Neural cell (in vitro differentiated cells): Measurements from ENCODE around the gene RAD51B.

Experiments
- EP300 ChIP-seq: fragments of 450-650 bp; conservative IDR thresholded peaks from 2 replicates; pipeline ENCODE4 v1.6.1; 2014; ENCODE audit warnings: antibody characterized with exemption, mild to moderate bottlenecking, moderate library complexity; ENCODE audit not compliant: poor library complexity, severe bottlenecking
- EZH2 ChIP-seq: fragments of 200-600, 300-800 bp; shearing (Covaris generic), sonication (generic); IDR thresholded peaks from 2 replicates; pipeline ENCODE4 v1.6.1; 2014; ENCODE audit warnings: antibody characterized with exemption, low read length, borderline replicate concordance, mild to moderate bottlenecking; ENCODE audit not compliant: insufficient read depth, poor library complexity, severe bottlenecking
- RAD21 ChIP-seq: fragments of 450-650 bp; conservative IDR thresholded peaks from 2 replicates; pipeline ENCODE4 v1.6.1; 2014; ENCODE audit warnings: antibody characterized with exemption, mild to moderate bottlenecking, moderate library complexity
- SMC3 ChIP-seq: fragments of 450-650 bp; conservative IDR thresholded peaks from 2 replicates; pipeline ENCODE4 v1.6.1; 2014; ENCODE audit warnings: antibody characterized with exemption, mild to moderate bottlenecking, moderate library complexity; ENCODE audit not compliant: poor library complexity
- TAF1 ChIP-seq: IDR thresholded peaks from 2 replicates; pipeline ENCODE4 v1.6.1; 2012; ENCODE audit warnings: low read depth
- TF ChIP-seq, protein P1 (sequence below): fragments of 450-650 bp; IDR thresholded peaks from 2 replicates; pipeline ENCODE4 v1.5.1; 2014; ENCODE audit warnings: antibody characterized with exemption, mild to moderate bottlenecking, moderate library complexity; ENCODE audit not compliant: poor library complexity, severe bottlenecking
- TF ChIP-seq, protein P2 (sequence below): IDR thresholded peaks from 2 replicates; pipeline ENCODE4 v1.6.1; 2012; ENCODE audit warnings: borderline replicate concordance

DNA sequence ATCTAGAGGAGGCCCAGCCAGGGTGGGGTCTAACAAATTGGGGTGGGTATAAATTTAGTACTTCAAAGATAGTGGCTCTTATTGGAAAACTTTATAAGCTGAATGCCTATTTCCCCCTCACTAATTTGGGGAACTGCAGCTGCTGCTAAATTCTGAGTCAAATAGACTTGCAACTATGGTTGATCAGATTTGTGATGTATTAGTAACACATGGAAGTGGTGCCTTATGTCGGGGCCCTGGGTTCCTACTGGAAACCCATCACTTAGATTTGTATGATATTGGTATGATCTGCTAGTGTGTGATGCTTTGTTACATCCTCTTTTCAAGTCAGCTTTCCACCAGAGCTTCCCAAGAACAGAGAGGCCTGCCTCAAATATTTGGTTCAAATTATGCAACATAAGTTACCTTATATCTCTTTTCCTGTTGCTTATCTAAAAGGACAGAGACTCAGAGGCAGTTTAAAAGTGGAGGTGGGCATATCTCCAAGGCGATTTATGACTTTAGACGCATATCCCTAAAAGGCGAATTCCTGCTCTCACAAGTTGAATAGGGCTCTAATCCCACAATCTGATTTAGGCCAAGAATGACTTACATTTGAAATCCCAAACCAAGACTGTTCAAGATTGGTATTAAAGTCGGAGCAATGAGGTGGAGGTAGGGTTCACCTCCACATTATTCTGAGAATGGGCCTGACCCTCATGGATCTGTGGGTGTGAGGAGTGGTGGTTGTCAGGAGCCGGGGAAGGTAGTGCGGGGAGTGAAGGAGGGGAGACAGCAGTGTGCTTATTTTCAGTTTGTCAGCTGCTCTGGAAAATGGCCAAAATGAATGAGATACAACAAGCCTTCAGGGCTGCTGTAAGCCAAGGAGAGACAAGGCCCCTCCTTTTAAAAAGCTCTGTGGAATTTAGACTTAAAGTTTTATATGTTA, 425.8 kb downstream of the RAD51B start:
- TF ChIP-seq, protein P1, sequence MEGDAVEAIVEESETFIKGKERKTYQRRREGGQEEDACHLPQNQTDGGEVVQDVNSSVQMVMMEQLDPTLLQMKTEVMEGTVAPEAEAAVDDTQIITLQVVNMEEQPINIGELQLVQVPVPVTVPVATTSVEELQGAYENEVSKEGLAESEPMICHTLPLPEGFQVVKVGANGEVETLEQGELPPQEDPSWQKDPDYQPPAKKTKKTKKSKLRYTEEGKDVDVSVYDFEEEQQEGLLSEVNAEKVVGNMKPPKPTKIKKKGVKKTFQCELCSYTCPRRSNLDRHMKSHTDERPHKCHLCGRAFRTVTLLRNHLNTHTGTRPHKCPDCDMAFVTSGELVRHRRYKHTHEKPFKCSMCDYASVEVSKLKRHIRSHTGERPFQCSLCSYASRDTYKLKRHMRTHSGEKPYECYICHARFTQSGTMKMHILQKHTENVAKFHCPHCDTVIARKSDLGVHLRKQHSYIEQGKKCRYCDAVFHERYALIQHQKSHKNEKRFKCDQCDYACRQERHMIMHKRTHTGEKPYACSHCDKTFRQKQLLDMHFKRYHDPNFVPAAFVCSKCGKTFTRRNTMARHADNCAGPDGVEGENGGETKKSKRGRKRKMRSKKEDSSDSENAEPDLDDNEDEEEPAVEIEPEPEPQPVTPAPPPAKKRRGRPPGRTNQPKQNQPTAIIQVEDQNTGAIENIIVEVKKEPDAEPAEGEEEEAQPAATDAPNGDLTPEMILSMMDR, result no peak
- TF ChIP-seq SMC3 (no peak), EP300 (no peak), TAF1 (no peak), RAD21 (no peak), EZH2 (no peak)
- TF ChIP-seq, protein P2, sequence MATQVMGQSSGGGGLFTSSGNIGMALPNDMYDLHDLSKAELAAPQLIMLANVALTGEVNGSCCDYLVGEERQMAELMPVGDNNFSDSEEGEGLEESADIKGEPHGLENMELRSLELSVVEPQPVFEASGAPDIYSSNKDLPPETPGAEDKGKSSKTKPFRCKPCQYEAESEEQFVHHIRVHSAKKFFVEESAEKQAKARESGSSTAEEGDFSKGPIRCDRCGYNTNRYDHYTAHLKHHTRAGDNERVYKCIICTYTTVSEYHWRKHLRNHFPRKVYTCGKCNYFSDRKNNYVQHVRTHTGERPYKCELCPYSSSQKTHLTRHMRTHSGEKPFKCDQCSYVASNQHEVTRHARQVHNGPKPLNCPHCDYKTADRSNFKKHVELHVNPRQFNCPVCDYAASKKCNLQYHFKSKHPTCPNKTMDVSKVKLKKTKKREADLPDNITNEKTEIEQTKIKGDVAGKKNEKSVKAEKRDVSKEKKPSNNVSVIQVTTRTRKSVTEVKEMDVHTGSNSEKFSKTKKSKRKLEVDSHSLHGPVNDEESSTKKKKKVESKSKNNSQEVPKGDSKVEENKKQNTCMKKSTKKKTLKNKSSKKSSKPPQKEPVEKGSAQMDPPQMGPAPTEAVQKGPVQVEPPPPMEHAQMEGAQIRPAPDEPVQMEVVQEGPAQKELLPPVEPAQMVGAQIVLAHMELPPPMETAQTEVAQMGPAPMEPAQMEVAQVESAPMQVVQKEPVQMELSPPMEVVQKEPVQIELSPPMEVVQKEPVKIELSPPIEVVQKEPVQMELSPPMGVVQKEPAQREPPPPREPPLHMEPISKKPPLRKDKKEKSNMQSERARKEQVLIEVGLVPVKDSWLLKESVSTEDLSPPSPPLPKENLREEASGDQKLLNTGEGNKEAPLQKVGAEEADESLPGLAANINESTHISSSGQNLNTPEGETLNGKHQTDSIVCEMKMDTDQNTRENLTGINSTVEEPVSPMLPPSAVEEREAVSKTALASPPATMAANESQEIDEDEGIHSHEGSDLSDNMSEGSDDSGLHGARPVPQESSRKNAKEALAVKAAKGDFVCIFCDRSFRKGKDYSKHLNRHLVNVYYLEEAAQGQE, result no peak
